Prostate gland (tissue), 2 donors: ENCODE results near the gene LRGUK. TPM values are rescaled to one million over a fixed set of nuclear protein-coding genes. Genes with fewer than 3 reads are reported as not detected.

Experiments used
- DNase-seq: peaks from one replicate; pipeline ENCODE4 v3.0.0-alpha.2; 2019; ENCODE audit warnings: low spot score
- H3K27ac ChIP-seq, 2 donors: fragments of 200-600 bp; sonication (generic); 2 replicates each; pipeline ENCODE4 v1.5.1; 2017 to 2019
- H3K27me3 ChIP-seq: fragments of 200-600 bp; sonication (generic); replicated peaks from 2 replicates; pipeline ENCODE4 v1.5.1; 2019; ENCODE audit not compliant: insufficient read depth
- H3K36me3 ChIP-seq, 2 donors: fragments of 200-600 bp; sonication (generic); 1 replicate in 1 of 2; 2 replicates in 1 of 2; pipeline versions ENCODE4 v1.5.1 to v1.8.1; 2017 to 2019
- H3K4me1 ChIP-seq: fragments of 200-600 bp; sonication (generic); replicated peaks from 2 replicates; pipeline ENCODE4 v1.5.1; 2019
- H3K4me3 ChIP-seq, 2 donors: fragments of 200-600 bp; sonication (generic); 2 replicates each; pipeline ENCODE4 v1.5.1; 2017 to 2019
- H3K9me3 ChIP-seq: fragments of 200-600 bp; sonication (generic); 2 replicates; pipeline ENCODE4 v1.5.1; 2017
- CTCF ChIP-seq, 4 experiments: fragments of 200-600 bp in 2 of 4; fragments of 450-650 bp in 2 of 4; sonication (generic) in 2 of 4; IDR thresholded peaks; 1 replicate in 3 of 4; 2 replicates in 1 of 4; pipeline ENCODE4 v1.5.1; 2016 to 2019; ENCODE audit warnings: antibody characterized with exemption in 4 of 4, mild to moderate bottlenecking in 2 of 4, moderate library complexity in 2 of 4
- POLR2A ChIP-seq: fragments of 450-650 bp; IDR thresholded peaks from one replicate; pipeline ENCODE4 v1.6.1; 2016; ENCODE audit warnings: antibody characterized with exemption, mild to moderate bottlenecking
- POLR2AphosphoS5 ChIP-seq: sonication (generic); formaldehyde crosslinking; IDR thresholded peaks from one replicate; pipeline ENCODE4 v1.6.1; 2017; ENCODE audit warnings: antibody characterized with exemption
- WGBS: methylation state at CpG from one replicate; pipeline ENCODE4 v1.1.5; 2018; 5-methylcytosine and 5-hydroxymethylcytosine counted together
- intact Hi-C: fragments of 100-400 bp; cut with DNase I; formaldehyde crosslinking; loops from one replicate; pipeline ENCODE4 v1.14.2; 2022
- total RNA-seq, 2 donors: library from RNA; depleted of rRNA; stranded (reverse); fragments of >200 nt; gene quantifications; one replicate each; pipeline ENCODE4 v1.1.0, GENCODE V29; 2016

The LRGUK gene
- total RNA-seq, 2 donors from 2014 or later, result 1.3 to 4.9 TPM

GRCh38 chr7:134195252-134195651 is 68.1 kb downstream of the LRGUK start:
- intact Hi-C loops, result no loop called here
- H3K4me3 ChIP-seq, result no peak overlapping the region
- H3K27ac ChIP-seq, result no peak overlapping the region
- no peak for TF ChIP-seq POLR2A
- TF ChIP-seq CTCF (IDR thresholded peaks at IDR 0.05), result no peak
- no peak for TF ChIP-seq POLR2AphosphoS5
- H3K4me1 ChIP-seq, result no peaks in the 10 kb centered on the region
- no peaks in the 10 kb centered on the region for H3K36me3 ChIP-seq
- no peak for DNase-seq
- no peaks in the 10 kb centered on the region for H3K27me3 ChIP-seq
- no peaks in the 10 kb centered on the region for H3K9me3 ChIP-seq

GRCh38 chr7:134196439-134196838 is 69.3 kb downstream of the LRGUK start:
- Histone ChIP-seq H3K4me3 (no peak overlapping the region), H3K4me1 (no peaks in the 10 kb centered on the region), H3K36me3 (no peaks in the 10 kb centered on the region), H3K9me3 (no peaks in the 10 kb centered on the region), H3K27ac (no peak overlapping the region), H3K27me3 (no peaks in the 10 kb centered on the region)
- TF ChIP-seq POLR2AphosphoS5, result no peak
- no peak for TF ChIP-seq POLR2A
- TF ChIP-seq CTCF (IDR thresholded peaks at IDR 0.05), result no peak
- WGBS, result 82% methylated on average over 2 of the region's 2 CpGs
- intact Hi-C loops, result no loop called here
- no peak for DNase-seq

- H3K4me1 ChIP-seq, result no peaks in the 10 kb centered on the region
- H3K27ac ChIP-seq, result no peak overlapping the region
- DNase-seq, result no peak
- H3K27me3 ChIP-seq, result no peaks in the 10 kb centered on the region
- no peaks in the 10 kb centered on the region for H3K9me3 ChIP-seq
- H3K36me3 ChIP-seq, result no peaks in the 10 kb centered on the region
- WGBS, result 96% methylated on average over 2 of the region's 2 CpGs
- no peak overlapping the region for H3K4me3 ChIP-seq
- intact Hi-C loops, result no loop called here
- TF ChIP-seq CTCF (IDR thresholded peaks at IDR 0.05) (no peak), POLR2A (no peak), POLR2AphosphoS5 (no peak)
Measured at GRCh38 chr7:134197345-134197744, 70.2 kb downstream of the LRGUK start.

- DNase-seq, result no peak
- TF ChIP-seq POLR2A (no peak), POLR2AphosphoS5 (no peak)
- intact Hi-C loops, result no loop called here
- H3K4me3 ChIP-seq, result no peak overlapping the region
- WGBS, result 94% methylated on average over 5 of the region's 5 CpGs
- H3K9me3 ChIP-seq, result no peaks in the 10 kb centered on the region
- H3K27me3 ChIP-seq, result no peaks in the 10 kb centered on the region
- no peaks in the 10 kb centered on the region for H3K36me3 ChIP-seq
- H3K27ac ChIP-seq, result no peak overlapping the region
- H3K4me1 ChIP-seq, result no peaks in the 10 kb centered on the region
Measured at GRCh38 chr7:134200970-134201369, 73.8 kb downstream of the LRGUK start.

GRCh38 chr7:134201569-134202261 is 74.6 kb downstream of the LRGUK start:
- WGBS, result 85% methylated on average over 7 of the region's 7 CpGs
- H3K4me3 ChIP-seq, result no peak overlapping the region
- intact Hi-C loops, result no loop called here
- H3K27me3 ChIP-seq, result no peaks in the 10 kb centered on the region
- H3K9me3 ChIP-seq, result no peaks in the 10 kb centered on the region
- H3K27ac ChIP-seq, result no peak overlapping the region
- DNase-seq, result no peak
- no peaks in the 10 kb centered on the region for H3K4me1 ChIP-seq
- no peaks in the 10 kb centered on the region for H3K36me3 ChIP-seq
- no peak for TF ChIP-seq POLR2A
- TF ChIP-seq POLR2AphosphoS5, result no peak
- TF ChIP-seq CTCF (IDR thresholded peaks at IDR 0.05), result no peak
